Prostate gland (tissue), 2 donors: ENCODE results near the gene MFGE8. TPM values are rescaled to one million over a fixed set of nuclear protein-coding genes. Genes with fewer than 3 reads are reported as not detected.
"Not testable (repeated sequence)": the region's sequence is repeated elsewhere in the genome, so short reads cannot be mapped to it uniquely, and the experiment has no call there.

Experiments used
- DNase-seq: peaks from one replicate; pipeline ENCODE4 v3.0.0-alpha.2; 2019; ENCODE audit warnings: low spot score
- H3K27ac ChIP-seq, 2 donors: fragments of 200-600 bp; sonication (generic); 2 replicates each; pipeline ENCODE4 v1.5.1; 2017 to 2019
- H3K27me3 ChIP-seq: fragments of 200-600 bp; sonication (generic); replicated peaks from 2 replicates; pipeline ENCODE4 v1.5.1; 2019; ENCODE audit not compliant: insufficient read depth
- H3K36me3 ChIP-seq, 2 donors: fragments of 200-600 bp; sonication (generic); 1 replicate in 1 of 2; 2 replicates in 1 of 2; pipeline versions ENCODE4 v1.5.1 to v1.8.1; 2017 to 2019
- H3K4me1 ChIP-seq: fragments of 200-600 bp; sonication (generic); replicated peaks from 2 replicates; pipeline ENCODE4 v1.5.1; 2019
- H3K4me3 ChIP-seq, 2 donors: fragments of 200-600 bp; sonication (generic); 2 replicates each; pipeline ENCODE4 v1.5.1; 2017 to 2019
- H3K9me3 ChIP-seq: fragments of 200-600 bp; sonication (generic); 2 replicates; pipeline ENCODE4 v1.5.1; 2017
- POLR2A ChIP-seq: fragments of 450-650 bp; IDR thresholded peaks from one replicate; pipeline ENCODE4 v1.6.1; 2016; ENCODE audit warnings: antibody characterized with exemption, mild to moderate bottlenecking
- POLR2AphosphoS5 ChIP-seq: sonication (generic); formaldehyde crosslinking; IDR thresholded peaks from one replicate; pipeline ENCODE4 v1.6.1; 2017; ENCODE audit warnings: antibody characterized with exemption
- WGBS: methylation state at CpG from one replicate; pipeline ENCODE4 v1.1.5; 2018; 5-methylcytosine and 5-hydroxymethylcytosine counted together
- intact Hi-C: fragments of 100-400 bp; cut with DNase I; formaldehyde crosslinking; loops from one replicate; pipeline ENCODE4 v1.14.2; 2022
- total RNA-seq, 2 donors: library from RNA; depleted of rRNA; stranded (reverse); fragments of >200 nt; gene quantifications; one replicate each; pipeline ENCODE4 v1.1.0, GENCODE V29; 2016
- TF ChIP-seq, protein P1 (sequence below), 4 experiments: fragments of 200-600 bp in 2 of 4; fragments of 450-650 bp in 2 of 4; sonication (generic) in 2 of 4; IDR thresholded peaks; 1 replicate in 3 of 4; 2 replicates in 1 of 4; pipeline ENCODE4 v1.5.1; 2016 to 2019; ENCODE audit warnings: antibody characterized with exemption in 4 of 4, mild to moderate bottlenecking in 2 of 4, moderate library complexity in 2 of 4

Gene MFGE8
- total RNA-seq, 2 donors from 2014 or later = 63.1 to 263 TPM

DNA sequence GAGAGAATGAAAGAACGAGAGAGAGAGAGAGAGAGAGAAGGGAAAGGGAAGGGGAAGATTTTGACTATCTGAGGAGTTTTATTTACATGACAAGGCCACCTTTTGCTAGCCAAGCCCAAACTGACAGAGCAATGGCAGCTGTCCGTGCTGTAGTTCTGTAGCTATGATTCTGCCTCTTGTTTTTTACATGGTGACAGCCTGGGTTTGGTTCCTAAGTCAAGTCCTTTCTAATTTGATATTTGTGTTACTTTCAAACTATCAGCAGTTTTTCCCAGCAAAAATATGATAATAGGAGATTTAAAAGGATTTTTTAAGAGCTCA, 26.3 kb upstream of the MFGE8 start:
- 86% methylated on average over 2 of the region's 2 CpGs for WGBS
- H3K27ac ChIP-seq = no peak overlapping the region
- H3K9me3 ChIP-seq = no peaks in the 10 kb centered on the region
- no peak for TF ChIP-seq POLR2A
- no peak for TF ChIP-seq POLR2AphosphoS5
- TF ChIP-seq, protein P1, sequence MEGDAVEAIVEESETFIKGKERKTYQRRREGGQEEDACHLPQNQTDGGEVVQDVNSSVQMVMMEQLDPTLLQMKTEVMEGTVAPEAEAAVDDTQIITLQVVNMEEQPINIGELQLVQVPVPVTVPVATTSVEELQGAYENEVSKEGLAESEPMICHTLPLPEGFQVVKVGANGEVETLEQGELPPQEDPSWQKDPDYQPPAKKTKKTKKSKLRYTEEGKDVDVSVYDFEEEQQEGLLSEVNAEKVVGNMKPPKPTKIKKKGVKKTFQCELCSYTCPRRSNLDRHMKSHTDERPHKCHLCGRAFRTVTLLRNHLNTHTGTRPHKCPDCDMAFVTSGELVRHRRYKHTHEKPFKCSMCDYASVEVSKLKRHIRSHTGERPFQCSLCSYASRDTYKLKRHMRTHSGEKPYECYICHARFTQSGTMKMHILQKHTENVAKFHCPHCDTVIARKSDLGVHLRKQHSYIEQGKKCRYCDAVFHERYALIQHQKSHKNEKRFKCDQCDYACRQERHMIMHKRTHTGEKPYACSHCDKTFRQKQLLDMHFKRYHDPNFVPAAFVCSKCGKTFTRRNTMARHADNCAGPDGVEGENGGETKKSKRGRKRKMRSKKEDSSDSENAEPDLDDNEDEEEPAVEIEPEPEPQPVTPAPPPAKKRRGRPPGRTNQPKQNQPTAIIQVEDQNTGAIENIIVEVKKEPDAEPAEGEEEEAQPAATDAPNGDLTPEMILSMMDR (IDR thresholded peaks at IDR 0.05) = no peak
- no peak overlapping the region for H3K4me3 ChIP-seq
- H3K27me3 ChIP-seq = no peaks in the 10 kb centered on the region
- DNase-seq = no peak
- no peaks in the 10 kb centered on the region for H3K36me3 ChIP-seq
- intact Hi-C loops = no loop called here
- no peaks in the 10 kb centered on the region for H3K4me1 ChIP-seq

DNA sequence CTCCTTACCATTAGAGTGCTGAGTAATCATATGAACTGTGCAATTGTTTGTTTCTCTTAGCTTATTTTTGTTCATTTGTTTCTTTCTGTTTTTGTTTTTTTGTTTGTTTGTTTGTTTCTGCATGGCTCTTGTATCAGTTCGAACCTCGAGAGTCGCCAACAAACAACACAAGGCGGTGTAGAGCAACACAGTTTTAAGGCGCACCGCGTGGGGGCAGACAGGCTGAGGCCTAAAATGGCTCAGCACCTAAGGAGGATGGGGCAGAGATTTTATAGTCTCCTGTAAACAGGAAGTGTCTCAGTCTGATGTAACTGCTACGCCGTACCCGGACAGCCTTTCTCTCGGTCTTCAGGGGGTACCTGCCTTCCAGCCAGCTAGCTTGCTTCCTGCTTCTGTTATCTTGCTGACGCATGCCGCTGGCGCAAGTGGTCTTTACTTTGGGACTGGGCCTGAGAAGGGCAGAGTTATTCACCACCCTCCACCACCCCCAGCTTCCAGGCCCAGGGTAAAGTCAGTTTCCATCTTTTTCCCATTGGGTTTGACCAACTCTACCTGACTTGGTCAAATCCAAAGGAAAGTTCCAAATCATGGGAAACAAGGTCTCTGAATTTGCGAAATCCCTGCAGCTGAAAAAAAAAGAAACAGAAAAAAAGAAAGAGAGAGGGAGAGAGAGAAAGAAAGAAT, 25.8 kb upstream of the MFGE8 start:
- Histone ChIP-seq H3K27me3 (no peaks in the 10 kb centered on the region), H3K4me1 (no peaks in the 10 kb centered on the region), H3K4me3 (no peak overlapping the region), H3K36me3 (no peaks in the 10 kb centered on the region), H3K9me3 (no peaks in the 10 kb centered on the region), H3K27ac (no peak overlapping the region)
- intact Hi-C loops = no loop called here
- no peak for DNase-seq
- WGBS = 90% methylated on average over 15 of the region's 15 CpGs
- TF ChIP-seq, protein P1 (IDR thresholded peaks at IDR 0.05) = no peak
- TF ChIP-seq POLR2A (no peak), POLR2AphosphoS5 (no peak)

DNA sequence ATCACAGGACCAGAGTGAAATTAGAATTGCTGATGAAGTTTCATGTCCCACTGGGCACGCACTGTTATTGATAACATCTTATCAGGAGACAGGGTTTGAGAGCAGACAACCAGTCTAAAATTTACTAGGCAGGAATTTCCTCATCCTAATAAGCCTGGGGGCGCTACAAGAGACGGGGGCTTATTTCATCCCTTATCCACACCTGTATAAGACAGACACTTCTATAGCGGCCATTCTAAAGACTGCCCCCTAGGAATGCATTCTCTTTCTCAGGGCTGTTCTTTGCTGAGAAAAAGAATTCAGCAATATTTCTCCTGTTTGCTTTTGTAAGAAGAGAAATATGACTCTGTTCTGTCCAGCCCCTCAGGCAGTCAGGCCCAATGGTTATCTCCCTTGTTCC, 21.3 kb upstream of the MFGE8 start:
- 64% methylated on average over 4 of the region's 4 CpGs for WGBS
- H3K36me3 ChIP-seq, H3K4me3 ChIP-seq, H3K9me3 ChIP-seq, intact Hi-C loops, H3K27me3 ChIP-seq, H3K4me1 ChIP-seq, H3K27ac ChIP-seq, DNase-seq: not testable (repeated sequence)

DNA sequence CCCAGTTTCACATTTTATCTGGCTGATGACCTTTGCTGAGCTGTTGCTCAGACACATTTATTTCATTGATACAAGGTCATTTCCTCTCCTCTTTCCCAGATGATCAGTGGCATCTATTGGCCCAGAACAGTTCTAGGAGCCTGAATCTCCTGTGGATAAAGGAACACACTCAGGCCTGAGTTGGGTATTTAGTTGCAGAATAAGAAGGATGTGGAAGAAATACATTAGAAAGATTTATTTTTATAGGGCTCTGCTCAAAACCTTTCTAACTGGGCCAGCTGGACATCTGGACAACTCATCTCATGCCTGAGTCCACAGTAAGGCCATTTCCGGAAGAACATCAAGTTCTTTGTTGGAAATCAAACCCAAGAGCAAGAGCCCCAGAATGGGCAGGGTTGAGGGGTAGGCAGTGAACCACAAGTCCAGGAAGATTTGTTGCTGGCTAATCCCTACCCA, 19.7 kb upstream of the MFGE8 start:
- 94% methylated on average over 1 of the region's 1 CpG for WGBS
- TF ChIP-seq, protein P1 (IDR thresholded peaks at IDR 0.05) = no peak
- TF ChIP-seq POLR2AphosphoS5 = peak; percentile 37
- no peak overlapping the region for H3K27ac ChIP-seq
- H3K9me3 ChIP-seq = no peaks in the 10 kb centered on the region
- no peaks in the 10 kb centered on the region for H3K27me3 ChIP-seq
- intact Hi-C loops = no loop called here
- no peaks in the 10 kb centered on the region for H3K36me3 ChIP-seq
- DNase-seq = no peak
- H3K4me1 ChIP-seq = no peaks in the 10 kb centered on the region
- H3K4me3 ChIP-seq = no peak overlapping the region

DNA sequence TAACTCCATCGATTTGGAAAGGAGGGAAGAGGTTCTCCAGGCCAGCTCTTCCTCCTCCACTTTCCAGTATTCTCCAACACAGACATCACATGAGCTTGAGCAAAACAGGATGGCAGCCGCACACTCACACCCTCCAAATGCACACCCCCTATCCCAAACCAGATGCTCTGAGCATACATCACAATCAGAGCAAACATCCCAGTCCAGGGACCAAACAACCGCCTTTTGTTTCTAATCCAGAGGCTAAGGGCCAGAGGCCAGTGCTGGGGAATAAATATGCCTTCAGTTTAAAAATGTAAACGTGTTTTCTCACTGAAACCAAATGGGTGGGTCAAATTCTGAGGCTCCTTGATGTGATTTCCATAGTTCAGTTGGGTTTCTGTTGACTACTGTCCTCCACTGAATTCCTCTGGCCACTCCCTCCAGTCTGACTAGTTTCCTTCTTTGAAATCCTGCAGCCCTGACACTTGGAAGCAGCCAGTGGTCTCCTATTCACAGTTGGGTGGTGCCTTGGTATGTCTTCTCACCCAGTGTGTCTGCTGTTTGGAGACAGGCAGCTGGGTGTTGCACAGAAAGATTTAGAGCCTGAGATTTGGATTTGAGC, 19.2 kb upstream of the MFGE8 start:
- H3K9me3 ChIP-seq = no peaks in the 10 kb centered on the region
- TF ChIP-seq POLR2A = no peak
- TF ChIP-seq, protein P1 (IDR thresholded peaks at IDR 0.05) = no peak
- no peak for TF ChIP-seq POLR2AphosphoS5
- WGBS = 39% methylated on average over 3 of the region's 4 CpGs
- H3K36me3 ChIP-seq = no peaks in the 10 kb centered on the region
- no peak for DNase-seq
- no peak overlapping the region for H3K4me3 ChIP-seq
- no peaks in the 10 kb centered on the region for H3K4me1 ChIP-seq
- no peak overlapping the region for H3K27ac ChIP-seq
- H3K27me3 ChIP-seq = no peaks in the 10 kb centered on the region
- intact Hi-C loops = no loop called here
